HG03095 (cell line): Measurements from ENCODE around the gene NRXN3.
A peak's percentile ranks its signal among the peaks of the same experiment; 100 is the strongest.

Experiments
- ATAC-seq: cut with Tn5 transposase; IDR thresholded peaks from one replicate; pipeline ENCODE4 v1.9.1; 2021; ENCODE audit warnings: moderate library complexity; ENCODE audit not compliant: unreplicated experiment

NRXN3 gene

DNA sequence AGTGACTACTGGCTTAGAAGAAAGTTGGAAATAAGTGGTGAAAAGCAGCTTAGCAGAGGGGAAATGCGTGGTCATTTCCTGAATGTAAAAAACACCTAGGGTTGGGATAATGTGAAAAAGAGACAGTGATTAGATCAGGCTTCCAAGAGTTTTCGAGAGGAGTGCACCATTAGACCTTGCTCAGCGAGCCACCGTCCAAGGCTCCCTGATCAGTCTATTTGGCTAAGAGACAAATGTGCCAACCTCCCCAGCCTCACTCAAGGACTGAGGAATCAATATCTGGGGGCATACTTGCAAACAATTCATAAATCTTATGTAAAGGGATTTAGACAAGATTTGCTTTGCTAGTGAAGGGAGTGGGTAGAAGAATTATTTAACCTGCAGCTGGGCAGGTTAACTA lies 594.5 kb downstream of the NRXN3 start:
- no peak for ATAC-seq

DNA sequence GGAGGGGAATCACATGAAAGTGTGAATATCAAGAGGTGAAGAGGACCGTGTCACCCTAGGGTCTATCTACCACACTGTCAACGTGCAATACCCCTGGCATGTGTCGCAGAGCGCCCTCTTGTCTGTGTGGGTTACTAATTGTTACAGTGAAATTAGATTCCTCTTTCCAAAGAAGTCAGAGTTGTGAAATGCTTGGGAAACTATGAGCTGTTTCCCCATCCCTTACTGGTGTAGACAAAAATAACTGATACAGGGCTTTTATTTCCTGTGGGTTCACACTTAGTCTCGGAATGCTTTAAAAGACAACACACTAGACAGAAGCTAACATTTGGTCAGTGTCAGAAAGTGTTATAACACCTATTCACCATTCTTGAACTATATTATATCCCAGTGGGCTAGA lies 597.3 kb downstream of the NRXN3 start:
- no peak for ATAC-seq

DNA sequence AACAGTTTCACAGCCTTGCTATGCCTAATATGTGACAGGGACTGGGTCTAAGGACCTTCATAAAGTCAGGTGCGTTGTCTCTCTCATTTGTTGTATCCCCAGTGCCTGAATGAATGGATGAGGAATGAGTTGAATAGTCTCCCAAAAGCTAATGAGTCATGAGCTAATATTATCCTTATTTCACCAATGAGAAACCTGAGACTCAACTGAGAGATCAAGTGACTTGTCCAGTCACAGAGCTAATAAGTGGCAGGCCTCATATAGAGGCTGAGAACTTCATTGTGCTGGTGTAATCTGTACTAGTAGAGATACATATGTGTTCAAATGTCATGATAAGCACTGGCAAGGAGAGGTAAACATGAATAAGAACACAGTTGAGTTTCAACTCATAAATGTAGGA lies 612.4 kb downstream of the NRXN3 start:
- no peak for ATAC-seq

DNA sequence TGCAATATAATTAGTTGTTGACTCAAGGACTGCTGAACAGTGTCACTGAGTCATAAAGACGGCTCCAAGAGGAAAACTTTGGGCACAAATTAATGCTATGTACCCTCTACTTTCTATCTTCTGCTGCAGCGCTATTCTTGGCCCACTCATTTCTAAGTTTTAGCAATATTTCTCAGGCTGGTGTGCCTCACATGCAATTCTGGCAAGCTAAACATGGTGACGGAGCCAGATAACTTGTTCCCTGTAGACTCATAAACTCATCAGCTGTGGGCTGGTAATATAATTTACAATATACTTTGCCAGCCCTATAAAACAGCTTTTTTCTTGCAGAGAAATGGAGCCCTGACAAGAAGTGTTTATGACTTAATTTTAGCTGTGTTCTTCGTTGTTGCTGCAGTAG lies 615.1 kb downstream of the NRXN3 start:
- ATAC-seq, result no peak

DNA sequence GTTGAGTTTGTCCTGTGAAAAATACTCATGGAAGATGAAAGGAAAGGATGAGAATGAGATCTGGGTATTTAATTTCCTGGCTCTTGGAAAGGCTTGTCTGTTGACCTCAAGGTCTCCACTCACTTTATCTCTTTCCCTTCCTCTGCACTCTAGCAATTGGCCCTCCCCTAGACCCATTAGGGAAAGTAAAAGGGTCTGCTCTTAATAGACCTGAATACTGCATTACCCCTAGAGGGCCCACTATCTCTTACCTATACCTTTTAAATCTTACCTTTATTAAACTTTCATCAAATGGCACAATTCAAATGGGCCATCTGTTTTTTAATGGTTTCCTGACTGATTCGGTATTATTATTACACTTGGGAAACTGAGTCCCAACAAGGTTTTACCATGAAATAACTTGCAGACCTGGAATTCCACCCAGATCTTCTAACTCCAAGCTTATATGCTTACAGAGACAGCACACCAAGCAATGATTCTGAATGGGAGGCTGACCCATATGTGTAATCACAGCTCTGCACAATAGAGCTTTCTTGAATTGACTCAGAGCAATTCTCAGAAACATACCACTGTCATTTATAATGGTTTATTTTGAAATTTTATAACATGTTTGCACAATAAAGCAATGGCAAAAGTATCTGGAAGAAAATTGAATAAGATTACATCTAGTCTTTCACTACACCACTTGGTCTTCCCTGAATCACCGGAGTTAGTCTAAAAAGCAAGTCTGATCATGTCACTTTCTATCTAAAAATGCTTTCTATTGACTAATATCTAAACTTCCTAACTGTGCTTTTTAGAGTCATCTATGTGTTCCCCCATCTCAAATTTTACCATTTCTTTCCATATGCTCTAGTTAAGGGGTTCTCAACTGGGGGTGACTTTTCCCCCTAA lies 618.5 kb downstream of the NRXN3 start:
- no peak for ATAC-seq

DNA sequence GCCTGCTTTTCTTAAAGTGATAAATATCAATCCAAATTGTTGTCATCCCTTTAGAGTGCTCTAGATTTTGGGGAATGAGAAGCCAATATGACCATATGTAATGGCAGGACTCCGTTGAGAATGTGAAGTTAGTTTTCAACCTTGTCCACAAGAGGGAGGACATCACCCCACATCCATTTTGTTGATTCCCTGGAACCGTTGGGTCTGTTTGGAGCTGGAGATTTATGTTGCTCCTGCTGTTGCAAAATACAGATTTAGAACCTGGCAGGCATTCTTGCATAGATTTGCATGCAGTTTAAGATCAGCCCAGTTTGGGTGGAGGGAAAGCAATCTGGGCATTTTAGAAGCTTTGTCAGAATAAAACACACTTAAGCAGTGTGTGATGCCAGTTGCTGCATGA lies 620.1 kb downstream of the NRXN3 start:
- ATAC-seq, result no peak

DNA sequence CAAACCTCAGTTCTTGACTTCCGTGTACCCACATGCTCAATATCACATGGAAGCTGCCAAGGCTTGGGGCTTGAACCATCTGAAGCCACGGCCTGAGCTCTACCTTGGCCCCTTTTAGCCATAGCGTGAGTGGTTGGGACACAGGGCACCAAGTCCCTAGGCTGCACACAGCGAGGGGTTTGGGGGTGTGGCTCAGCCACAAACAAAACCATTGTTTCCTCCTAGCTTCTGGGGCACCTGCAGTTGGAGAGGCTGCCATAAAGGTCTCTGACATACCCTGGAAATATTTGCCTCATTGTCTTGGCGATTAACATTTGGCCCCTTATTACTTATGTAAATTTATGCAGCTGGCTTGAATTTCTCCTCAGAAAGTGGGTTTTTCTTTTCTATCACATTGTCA lies 628.6 kb downstream of the NRXN3 start:
- no peak for ATAC-seq

DNA sequence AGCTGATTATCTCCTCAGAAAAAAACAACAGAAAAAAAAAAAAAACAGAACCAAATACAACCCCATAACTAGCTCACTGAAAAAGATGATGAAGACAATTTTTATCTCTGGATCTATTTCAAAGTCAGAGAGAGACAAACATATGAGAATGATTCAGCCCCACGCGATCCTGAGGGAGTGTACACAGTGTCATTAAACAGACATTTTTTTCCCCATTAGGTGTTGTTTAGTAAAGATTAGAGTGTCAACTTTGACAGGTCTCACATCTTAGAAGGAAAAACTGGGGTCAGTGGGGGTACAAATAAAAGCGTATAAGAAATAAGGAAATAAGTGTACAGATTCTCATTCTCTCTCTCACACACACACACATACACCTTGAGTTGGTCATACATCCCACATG lies 635.4 kb downstream of the NRXN3 start:
- ATAC-seq, result no peak

DNA sequence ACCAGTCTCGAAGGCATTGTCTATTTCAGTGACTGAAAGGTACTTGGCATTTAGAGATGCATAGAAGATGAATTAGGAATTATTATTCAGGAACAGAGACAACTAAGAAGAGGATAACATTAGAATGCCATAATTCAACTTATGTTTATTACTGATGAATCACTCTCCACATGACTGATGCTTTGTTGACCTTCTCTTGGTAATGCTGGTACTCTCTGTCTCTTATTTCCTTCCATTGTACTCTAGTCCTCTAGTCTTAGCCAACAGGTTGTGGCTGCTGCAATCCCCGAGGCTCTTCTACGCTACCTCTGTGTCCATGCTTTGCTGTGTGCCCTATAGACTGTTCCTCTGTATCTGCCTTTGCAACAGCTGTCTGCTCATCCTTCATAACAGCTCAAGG lies 652.9 kb downstream of the NRXN3 start:
- no peak for ATAC-seq

DNA sequence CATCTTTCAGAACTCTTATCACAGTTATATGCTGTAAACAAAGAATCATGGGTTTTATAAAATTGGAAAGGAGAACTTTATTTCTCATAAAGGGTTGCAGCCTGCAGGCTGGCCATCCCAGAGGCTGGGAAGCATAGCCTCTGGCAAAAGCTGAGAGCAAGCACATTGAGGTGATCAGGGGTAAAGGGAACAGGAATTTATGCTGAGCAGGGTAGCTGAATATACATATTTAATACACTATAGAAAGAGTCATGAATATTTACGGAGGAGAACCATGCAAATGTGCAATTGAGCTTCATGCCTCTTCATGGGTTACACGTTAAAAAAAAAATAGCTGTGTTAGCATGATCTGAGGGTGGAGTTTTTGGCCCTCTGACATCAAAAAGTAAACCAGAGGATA lies 653.3 kb downstream of the NRXN3 start:
- no peak for ATAC-seq

DNA sequence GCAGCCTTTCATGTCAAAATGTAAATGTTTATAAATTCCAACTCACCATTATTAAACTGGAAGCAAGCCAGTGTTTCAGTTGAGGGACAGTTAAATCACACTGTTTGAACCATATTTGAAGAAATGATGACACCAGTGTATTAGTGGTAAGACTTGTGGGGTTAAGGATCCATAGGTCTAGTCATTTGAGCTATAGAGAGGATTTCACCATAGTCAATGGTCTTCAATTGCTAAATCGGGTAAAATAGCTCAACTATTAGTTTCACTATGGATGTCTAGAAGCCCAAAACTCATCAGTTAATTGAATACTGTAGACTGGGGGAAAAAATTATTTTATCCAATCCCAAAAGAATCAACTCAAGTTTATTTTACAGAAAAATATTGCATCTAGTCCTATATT lies 659.1 kb downstream of the NRXN3 start:
- ATAC-seq, result no peak

DNA sequence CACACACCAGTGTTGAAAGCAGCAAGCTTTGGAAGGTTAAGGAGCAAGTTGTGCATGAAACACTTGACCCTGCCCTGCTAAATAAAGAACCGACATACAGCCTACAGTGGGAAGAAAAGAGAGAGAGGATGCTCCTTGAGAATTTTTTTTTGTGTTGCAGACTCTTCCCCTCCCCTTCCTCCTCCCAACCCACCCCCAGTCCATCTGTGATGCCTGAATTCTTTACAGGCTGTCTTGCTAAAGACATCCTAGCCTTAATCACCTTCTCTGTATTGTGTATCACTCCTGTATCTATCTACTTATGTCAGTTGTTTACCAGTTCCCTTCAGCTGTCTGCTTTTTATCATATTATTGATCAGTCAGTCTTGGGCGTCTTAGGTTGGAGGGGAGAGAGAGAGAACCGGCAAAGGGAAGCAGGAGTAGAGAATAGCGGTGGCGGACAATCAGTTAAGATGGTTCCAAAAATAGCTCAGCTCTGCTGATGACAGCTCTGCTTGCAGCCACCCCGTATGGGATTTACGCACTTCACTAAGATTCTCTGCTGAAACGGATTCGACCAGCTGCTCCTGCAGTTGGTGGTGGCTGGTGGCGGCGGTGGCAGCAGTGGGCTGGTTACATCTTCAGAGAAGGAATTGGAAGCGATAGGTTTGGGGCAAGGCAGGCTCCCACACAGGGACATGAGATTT lies 664.7 kb downstream of the NRXN3 start:
- ATAC-seq, result no peak

DNA sequence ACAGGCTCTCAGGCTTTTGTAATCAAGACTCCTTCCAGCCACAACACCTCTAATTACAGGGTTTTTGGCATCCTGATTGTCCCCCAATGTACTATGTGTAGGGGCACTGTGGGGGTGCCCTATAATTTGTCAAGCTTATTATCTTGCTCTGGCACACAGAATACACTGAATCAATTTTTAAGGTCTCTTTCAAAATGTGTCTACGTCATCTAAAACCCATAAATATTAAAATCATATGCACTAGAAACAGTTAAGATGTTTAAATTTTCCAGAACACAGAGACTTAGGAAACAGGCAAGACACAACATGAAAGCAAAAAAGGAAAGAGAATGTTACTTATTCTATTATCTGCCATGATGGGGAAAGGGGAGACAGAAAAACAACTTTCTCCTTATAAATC lies 665.7 kb downstream of the NRXN3 start:
- ATAC-seq, result no peak

DNA sequence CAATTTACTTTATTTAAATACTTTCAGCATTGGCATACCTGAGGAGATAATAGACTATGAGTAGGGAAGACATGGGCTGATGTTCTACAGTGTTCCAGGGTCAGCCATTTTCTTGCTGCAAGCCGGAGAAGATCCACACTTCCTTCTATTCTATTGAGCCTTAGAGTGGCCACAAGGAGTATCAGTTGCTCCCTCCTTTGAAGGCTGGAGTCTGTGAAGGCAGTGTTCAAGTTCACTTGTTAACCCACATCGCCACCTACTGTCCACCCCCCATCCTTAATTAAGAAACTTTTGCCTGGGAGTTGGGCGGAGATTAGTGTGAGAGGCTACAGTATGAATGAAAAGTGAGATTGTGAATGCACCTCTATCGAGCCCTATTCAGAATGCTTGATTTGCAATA lies 666.6 kb downstream of the NRXN3 start:
- no peak for ATAC-seq

DNA sequence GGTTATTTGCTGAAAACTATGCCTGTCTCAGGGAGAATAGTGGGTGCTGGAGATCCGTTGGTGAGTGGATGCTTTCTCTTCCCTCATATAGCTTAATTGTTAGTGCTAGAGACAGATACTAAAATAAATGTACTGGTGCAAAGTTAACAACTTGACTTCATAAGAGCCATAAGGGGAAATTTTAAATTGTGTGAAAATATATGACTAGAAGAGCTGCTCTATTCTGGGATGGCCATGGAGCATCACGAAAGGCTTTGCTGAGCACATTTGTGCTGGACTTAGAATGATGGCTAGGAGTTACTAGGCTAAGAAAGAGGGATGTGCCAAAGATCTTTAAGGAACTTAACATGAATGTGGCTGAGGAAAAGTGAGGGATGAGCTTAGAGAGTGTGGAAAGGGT lies 668.8 kb downstream of the NRXN3 start:
- ATAC-seq, result no peak

DNA sequence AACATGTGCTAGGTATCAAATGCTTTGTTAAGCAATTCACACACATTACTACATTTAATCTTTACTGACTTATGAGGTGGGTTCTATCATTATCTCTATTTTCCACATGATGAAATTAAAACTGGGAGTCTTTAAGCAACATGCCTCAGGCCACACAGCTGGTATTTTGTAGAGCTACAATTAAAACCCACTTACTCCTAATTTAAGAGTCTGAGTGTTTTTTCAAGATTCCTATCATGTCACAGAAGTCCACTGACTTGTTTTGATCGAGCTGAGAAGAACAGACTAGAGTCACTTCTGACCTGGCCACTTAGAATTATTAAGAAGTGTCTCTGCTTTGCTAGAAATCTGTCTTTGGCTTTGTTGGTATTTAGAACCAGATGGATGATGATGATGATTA lies 670.7 kb downstream of the NRXN3 start:
- ATAC-seq, result no peak

DNA sequence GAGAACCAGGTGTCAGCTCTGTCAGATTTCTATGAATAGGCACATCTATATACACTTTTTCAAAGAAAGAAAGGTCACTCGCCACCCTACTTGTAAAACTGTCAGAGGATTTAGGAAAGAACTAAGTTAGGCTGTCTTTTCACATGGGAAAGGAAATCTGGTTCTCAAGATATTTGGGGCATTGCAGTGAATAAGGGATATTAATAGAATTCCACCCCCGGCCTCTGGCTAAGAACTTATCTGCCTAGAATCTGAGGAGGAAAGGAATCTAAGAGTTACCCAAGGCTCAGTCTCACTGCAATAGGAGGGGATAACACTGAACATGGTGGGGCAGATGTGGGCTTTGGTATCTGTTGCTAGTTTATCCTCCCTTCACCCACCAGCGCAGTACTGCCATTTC lies 677.6 kb downstream of the NRXN3 start:
- no peak for ATAC-seq

DNA sequence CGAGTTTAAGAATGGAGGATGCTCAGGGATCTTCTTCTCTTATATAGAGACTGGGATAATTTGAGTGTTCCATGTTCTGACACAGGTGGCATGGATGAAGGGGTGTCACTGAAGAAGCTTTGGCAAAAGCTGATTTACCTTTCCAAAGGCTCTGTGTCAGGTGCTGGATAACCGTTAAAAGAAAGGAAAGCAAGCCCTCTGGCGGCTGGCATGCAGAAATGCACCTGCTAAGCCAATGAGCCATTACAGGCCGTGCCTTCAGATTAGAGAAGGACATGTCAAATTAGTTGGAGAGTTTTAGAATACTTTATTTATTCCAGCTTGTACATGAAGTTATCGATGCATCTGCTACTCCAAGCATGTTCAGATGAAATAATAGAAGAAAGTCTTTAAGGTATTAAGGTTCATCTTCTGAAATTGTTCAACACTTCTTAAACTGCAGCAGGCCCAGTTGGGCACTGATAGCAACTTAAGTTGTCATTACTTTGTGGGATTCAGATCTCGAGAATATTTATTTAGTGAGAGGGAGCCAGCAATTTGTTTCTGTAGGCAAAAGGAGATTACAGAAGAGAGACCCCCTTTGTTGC lies 678.2 kb downstream of the NRXN3 start:
- peak; percentile 75 for ATAC-seq

DNA sequence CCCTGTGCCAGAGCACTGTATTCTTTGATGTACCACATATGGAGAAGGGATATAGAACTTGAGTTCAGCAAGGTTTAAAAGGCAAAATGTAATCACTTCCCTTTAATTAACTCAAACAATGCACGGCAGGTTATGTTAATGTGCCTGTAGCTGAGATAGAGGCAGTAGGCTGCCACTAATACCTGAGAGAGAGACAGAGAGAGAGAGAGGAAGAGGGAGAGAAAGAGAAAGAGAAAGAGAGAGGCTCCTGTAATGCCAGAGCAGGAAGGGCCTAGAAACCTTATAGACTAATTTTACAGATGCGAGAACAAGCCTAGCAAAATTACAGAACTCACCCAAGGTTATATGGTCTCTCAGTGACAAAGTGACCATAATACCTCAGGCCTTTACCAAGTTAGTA lies 679.8 kb downstream of the NRXN3 start:
- ATAC-seq, result no peak

DNA sequence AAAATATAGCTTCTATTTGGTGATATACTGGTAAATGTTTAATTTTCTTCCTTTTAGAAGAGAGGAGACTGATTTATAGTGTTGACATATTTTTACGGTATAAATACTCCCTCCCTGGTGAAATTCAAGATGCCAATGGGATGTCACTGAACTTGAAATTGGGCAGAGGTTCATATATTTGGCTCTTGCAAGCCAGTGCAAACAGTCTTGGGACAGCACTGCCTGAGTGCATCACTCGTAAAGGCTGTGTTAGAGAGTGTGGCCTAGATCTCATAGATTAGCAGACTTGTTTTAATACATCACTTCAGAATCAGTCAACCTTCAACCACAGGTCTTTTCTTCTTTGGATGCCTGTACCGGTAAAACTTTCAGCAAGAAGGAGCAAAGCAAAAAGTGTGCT lies 681.0 kb downstream of the NRXN3 start:
- ATAC-seq, result no peak

DNA sequence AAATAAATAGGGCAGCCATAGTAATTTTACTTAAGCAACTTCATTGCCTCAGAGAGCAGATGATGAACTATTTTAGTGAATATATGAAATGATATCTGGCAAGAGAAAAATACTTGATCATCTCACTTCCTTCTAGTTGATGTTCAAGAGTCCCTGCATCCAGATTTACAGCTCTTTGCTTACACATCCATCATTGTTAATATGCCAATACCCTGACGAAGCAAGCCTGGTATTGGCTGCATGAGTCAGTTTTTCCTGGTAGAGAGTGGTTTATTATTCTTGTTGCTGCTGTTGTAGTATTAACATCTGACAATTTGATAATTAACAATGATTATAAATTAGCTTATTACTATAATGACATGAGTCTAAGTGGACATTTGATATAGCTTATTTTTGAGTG lies 681.9 kb downstream of the NRXN3 start:
- ATAC-seq, result no peak

DNA sequence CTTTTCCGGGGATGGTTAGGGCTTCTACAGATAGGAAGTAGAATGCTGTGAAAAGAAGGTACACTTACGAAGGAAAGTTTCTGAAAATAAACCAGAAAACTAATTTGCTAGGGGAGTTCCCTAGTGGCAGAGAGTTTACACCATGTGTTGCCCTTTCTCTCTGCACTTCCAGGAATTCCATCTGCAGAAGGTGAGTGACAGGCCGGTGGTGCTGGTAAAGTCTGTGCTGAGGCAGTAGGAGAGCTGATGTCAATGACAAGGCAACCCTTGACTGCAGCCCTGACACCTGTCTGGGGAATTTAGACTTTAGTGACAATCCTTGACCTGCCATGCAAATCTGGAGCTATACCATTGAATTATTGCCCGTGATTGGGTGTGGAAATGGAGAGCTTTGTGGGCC lies 687.8 kb downstream of the NRXN3 start:
- no peak for ATAC-seq
